Measurements from ENCODE around the gene SMCHD1. TPM values are rescaled to one million over a fixed set of nuclear protein-coding genes. Genes with fewer than 3 reads are reported as not detected.
A peak's percentile ranks its signal among the peaks of the same experiment; 100 is the strongest.
"Not testable (repeated sequence)": the region's sequence is repeated elsewhere in the genome, so short reads cannot be mapped to it uniquely, and the experiment has no call there.

Gene SMCHD1
- polyA plus RNA-seq, 1 donor from 2014 or later, result 54.0 TPM

- H3K27ac Mint-ChIP-seq, result no peak overlapping the region
- H3K4me3 Mint-ChIP-seq, result no peak overlapping the region
- no peaks in the 10 kb centered on the region for H3K27me3 Mint-ChIP-seq
- H3K4me1 Mint-ChIP-seq, result peaks cover 0 to 7% (median 2%) of the 10 kb centered on the region in 3 donors
- no peaks in the 10 kb centered on the region for H3K9me3 Mint-ChIP-seq
- peaks cover 1% of the 10 kb centered on the region for H3K36me3 Mint-ChIP-seq
Observed at GRCh38 chr18:2794159-2794558, 138.6 kb downstream of the SMCHD1 start.

DNA sequence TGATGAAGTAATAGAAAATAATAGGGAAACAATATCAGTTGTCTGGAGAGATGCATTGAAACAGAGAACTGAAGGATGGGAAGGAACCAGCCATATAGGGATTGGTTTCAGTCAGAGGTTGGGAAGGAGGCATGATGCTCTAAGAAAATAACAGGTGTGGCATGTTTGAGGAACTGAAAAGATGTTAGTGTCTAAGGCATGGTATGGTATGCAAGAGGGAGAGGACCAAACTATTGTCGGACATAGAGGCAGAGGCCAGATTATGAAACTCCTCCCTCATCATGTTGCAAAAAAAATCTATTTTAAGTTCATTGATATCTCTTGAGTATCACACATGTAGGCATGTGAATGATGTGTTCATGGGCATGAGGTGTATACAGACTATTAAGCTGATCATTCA is 142.4 kb downstream of the SMCHD1 start:
- no peak overlapping the region for H3K4me3 Mint-ChIP-seq
- H3K27ac Mint-ChIP-seq, result no peak overlapping the region
- H3K9me3 Mint-ChIP-seq, result no peaks in the 10 kb centered on the region
- H3K4me1 Mint-ChIP-seq, result peaks cover 0 to 7% (median 2%) of the 10 kb centered on the region in 3 donors
- H3K36me3 Mint-ChIP-seq, result peaks cover 1% of the 10 kb centered on the region
- H3K27me3 Mint-ChIP-seq, result no peaks in the 10 kb centered on the region

DNA sequence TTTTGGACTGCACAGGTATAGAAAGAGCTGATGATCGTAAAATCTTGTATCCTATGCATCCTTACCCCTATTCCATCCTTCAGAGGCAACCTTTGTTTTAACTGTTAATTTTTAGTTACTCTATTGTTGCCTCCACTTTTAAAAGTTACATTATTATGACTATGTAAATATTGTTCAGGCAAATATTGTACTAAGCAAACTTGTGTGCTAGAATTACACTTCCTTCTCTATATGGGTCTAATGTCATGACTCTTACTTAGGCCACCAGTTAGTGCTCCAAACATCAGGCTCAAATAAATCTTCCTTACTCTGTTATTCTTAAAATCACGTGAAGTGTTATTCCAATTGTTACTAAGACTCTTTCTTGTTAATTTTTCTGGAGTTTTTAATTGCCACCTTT is 143.8 kb downstream of the SMCHD1 start:
- peaks cover 1% of the 10 kb centered on the region for H3K36me3 Mint-ChIP-seq
- peaks cover 0 to 7% (median 2%) of the 10 kb centered on the region in 3 donors for H3K4me1 Mint-ChIP-seq
- H3K9me3 Mint-ChIP-seq, result no peaks in the 10 kb centered on the region
- H3K27me3 Mint-ChIP-seq, result no peaks in the 10 kb centered on the region
- H3K27ac Mint-ChIP-seq, result peak overlapping the region in 1 of 3 donors; percentile 95
- no peak overlapping the region for H3K4me3 Mint-ChIP-seq

DNA sequence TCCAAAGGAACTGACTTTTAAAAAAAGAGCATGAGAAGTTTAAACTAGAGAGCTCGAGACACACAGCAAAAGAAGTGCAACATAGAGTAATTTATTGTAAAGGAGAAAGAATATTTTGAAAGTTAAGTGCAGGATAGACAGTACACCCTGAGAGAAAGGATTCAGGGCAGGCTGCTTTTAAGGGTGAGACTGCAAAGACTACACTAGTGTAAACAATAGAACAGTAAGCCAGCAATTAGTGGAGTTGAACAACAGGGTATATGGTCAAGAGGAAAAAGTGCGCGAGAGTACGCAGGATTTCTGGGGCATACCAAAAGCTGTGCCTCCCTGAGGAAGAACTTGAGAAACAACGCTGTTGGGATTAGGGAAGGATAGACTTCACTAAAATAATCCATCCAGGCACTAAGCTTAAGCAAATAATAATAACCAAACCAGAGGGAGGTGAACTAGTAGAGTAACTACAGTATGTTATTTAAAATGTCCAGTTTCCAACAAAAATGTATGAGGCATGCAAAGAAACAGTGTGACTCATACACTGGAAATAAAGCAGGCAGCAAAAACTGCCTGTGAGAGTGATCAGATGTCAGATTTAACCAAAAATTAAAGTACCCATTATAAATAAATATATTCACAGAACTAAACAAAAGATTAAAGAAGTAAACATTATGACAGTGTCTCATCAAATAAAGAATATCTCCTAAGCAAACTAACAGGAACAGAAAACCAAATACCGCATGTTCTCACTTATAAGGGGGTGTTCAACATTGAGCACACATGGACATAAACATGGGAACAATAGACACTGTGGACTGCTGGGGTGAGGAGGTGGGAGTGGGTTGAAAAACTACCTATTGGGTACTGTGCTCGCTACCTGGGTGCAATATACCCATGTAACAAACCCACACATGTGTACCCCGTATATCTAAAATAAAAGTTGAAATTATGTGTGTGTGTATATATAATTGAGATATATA is 150.7 kb downstream of the SMCHD1 start:
- Mint-ChIP-seq H3K36me3 (peaks cover 5% of the 10 kb centered on the region), H3K4me3 (peak overlapping the region in 1 of 4 donors; percentile 40), H3K27ac (peak overlapping the region in 2 of 3 donors; percentile 3 to 50), H3K9me3 (peaks cover 3 to 14% (median 11%) of the 10 kb centered on the region in 3 donors), H3K4me1 (peaks cover 0 to 5% (median 2%) of the 10 kb centered on the region in 3 donors), H3K27me3 (no peaks in the 10 kb centered on the region)

DNA sequence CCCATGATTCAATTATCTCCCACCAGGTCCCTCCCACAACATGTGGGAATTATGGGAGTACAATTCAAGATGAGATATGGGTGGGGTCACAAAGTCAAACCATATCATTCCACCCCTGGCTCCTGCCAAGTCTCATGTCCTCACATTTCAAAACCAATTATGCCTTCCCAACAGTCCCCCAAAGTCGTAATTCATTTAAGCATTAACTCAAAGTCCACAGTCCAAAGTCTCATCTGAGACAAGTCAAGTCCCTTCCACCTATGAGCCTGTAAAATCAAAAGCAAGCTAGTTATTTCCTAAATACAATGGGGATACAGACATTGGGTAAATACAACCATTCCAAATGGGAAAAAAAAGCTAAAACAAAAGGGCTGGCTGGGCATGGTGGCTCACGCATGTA is 153.1 kb downstream of the SMCHD1 start:
- H3K27me3 Mint-ChIP-seq, H3K4me1 Mint-ChIP-seq, H3K36me3 Mint-ChIP-seq, H3K4me3 Mint-ChIP-seq: not testable (repeated sequence)
- Mint-ChIP-seq H3K27ac (peak overlapping the region in 2 of 3 donors; percentile 22 to 53), H3K9me3 (peaks cover 3 to 27% (median 22%) of the 10 kb centered on the region in 3 donors)

DNA sequence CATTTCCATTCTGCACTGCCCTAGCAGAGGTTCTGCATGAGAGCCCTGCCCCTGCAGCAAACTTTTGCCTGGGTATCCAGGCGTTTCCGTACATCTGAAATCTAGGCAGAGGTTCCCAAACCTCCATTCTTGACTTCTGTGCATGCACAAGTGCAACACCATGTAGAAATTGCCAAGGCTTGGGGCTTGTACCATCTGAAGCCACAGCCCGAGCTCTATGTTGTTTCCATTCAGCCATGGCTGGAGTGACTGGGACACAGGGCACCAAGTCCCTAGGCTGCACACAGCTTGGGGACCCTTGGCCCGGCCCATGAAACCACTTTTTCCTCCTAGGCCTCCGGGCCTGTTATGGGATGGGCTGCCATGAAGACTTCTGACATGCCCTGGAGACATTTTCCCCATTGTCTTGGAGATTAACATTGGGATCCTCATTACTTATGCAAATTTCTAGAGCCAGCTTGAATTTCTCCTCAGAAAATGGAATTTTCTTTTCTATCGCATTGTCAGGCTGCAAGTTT is 154.2 kb downstream of the SMCHD1 start:
- Mint-ChIP-seq H3K9me3 (peaks cover 3 to 32% (median 23%) of the 10 kb centered on the region in 3 donors), H3K4me3 (peak overlapping the region in 1 of 4 donors; percentile 19)
- H3K4me1 Mint-ChIP-seq, H3K27me3 Mint-ChIP-seq, H3K36me3 Mint-ChIP-seq, H3K27ac Mint-ChIP-seq: not testable (repeated sequence)

DNA sequence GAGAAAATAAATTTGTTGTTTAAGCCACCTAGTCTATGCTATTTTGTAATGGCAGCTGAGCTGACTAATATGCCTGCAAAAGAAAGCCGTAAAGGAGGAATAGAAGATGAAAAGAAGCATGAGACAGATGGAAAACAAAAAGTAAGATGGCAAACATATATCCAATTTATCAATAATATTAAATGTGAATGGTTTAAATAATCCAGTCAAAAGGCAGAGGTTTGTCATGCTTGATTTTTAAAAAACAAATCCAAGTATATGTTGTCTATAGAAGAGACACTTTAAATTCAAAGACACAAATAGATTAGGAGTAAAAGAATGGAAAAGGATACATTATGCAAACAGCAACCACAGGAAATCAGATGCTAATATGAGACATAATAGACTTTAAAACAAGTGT is 155.9 kb downstream of the SMCHD1 start:
- Mint-ChIP-seq H3K36me3 (peaks cover 2% of the 10 kb centered on the region), H3K9me3 (peaks cover 5 to 32% (median 26%) of the 10 kb centered on the region in 3 donors), H3K27me3 (no peaks in the 10 kb centered on the region), H3K4me3 (no peak overlapping the region), H3K4me1 (peaks cover 0 to 5% (median 0%) of the 10 kb centered on the region in 3 donors), H3K27ac (peak overlapping the region in 1 of 3 donors; percentile 5)

- peaks cover 5 to 26% (median 22%) of the 10 kb centered on the region in 3 donors for H3K9me3 Mint-ChIP-seq
- H3K27me3 Mint-ChIP-seq, result no peaks in the 10 kb centered on the region
- no peak overlapping the region for H3K27ac Mint-ChIP-seq
- no peaks in the 10 kb centered on the region for H3K4me1 Mint-ChIP-seq
- H3K4me3 Mint-ChIP-seq, result no peak overlapping the region
- H3K36me3 Mint-ChIP-seq, result peaks cover 2% of the 10 kb centered on the region
Observed at GRCh38 chr18:2814928-2815327, 159.4 kb downstream of the SMCHD1 start.

DNA sequence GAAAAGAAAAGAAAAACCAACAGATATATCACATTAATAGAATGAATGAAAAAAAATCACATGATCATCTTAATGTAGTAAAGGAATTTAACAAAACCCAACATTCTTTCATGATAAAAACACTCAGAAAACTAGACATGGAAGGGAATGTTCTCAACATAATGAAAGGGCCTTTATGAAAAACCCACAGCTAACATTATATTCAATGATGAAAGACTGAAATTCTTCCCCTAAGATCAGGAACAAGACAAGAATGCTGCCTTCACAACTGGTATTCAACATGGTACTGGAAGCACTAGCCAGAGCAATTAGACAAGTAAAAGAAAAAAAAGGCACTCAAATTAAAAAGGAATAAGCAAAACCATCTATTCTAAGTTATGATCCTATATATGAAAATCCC is 162.8 kb downstream of the SMCHD1 start:
- no peaks in the 10 kb centered on the region for H3K27me3 Mint-ChIP-seq
- H3K9me3 Mint-ChIP-seq, result peaks cover 2 to 10% (median 4%) of the 10 kb centered on the region in 3 donors
- no peaks in the 10 kb centered on the region for H3K4me1 Mint-ChIP-seq
- no peaks in the 10 kb centered on the region for H3K36me3 Mint-ChIP-seq
- H3K27ac Mint-ChIP-seq, result no peak overlapping the region
- H3K4me3 Mint-ChIP-seq, result no peak overlapping the region

DNA sequence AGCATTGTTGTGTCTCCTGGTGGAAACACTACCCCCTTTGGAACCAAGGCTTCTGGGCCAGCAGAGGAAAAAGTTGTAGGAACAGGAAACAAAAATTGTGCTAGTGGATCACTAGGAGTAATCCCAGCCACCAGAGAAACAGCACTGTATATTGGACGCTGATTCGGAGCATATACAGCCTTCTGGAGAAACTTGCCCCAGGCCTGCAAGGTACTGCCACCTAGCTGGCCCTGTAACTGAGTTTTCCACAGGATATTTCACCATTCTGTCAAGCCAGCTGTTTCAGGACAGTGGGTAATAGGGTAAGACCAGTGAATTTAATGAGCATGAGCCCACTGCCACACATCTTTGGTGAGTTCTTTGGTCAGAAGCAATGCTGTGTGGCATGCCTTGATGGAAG is 166.2 kb downstream of the SMCHD1 start:
- H3K27me3 Mint-ChIP-seq, result no peaks in the 10 kb centered on the region
- H3K27ac Mint-ChIP-seq, result no peak overlapping the region
- peaks cover 0 to 2% (median 2%) of the 10 kb centered on the region in 3 donors for H3K9me3 Mint-ChIP-seq
- no peaks in the 10 kb centered on the region for H3K36me3 Mint-ChIP-seq
- H3K4me1 Mint-ChIP-seq, result no peaks in the 10 kb centered on the region
- no peak overlapping the region for H3K4me3 Mint-ChIP-seq

GRCh38 chr18:2822213-2822921 is 166.8 kb downstream of the SMCHD1 start:
- H3K4me1 Mint-ChIP-seq, result no peaks in the 10 kb centered on the region
- H3K4me3 Mint-ChIP-seq, result no peak overlapping the region
- no peaks in the 10 kb centered on the region for H3K27me3 Mint-ChIP-seq
- H3K36me3 Mint-ChIP-seq, result no peaks in the 10 kb centered on the region
- no peak overlapping the region for H3K27ac Mint-ChIP-seq
- peaks cover 0 to 2% (median 2%) of the 10 kb centered on the region in 3 donors for H3K9me3 Mint-ChIP-seq

- peaks cover 0 to 2% (median 2%) of the 10 kb centered on the region in 3 donors for H3K9me3 Mint-ChIP-seq
- H3K4me3 Mint-ChIP-seq, result no peak overlapping the region
- H3K27ac Mint-ChIP-seq, result no peak overlapping the region
Observed at GRCh38 chr18:2823202-2823601, 167.7 kb downstream of the SMCHD1 start.

DNA sequence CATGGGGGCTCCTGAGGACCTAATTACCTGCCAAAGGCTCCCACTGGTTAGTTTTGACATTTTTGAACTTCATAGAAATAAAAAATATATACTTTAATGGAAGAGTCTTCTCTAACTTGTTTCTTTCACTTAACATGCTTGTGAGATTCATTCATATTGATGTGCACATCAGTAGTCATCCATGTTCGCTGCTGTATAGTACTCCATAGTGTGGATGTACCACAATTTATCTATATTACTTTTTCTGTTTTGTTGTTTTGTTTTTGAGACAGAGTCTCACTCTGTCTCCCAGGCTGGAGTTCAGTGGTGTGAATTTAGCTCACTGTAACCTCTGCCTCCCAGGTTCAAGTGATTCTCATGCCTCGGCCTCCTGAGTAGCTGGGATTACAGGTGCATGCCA is 168.4 kb downstream of the SMCHD1 start:
- no peak overlapping the region for H3K27ac Mint-ChIP-seq

More at GRCh38 chr18:2823202-2823601, 167.7 kb downstream of the SMCHD1 start:
- Mint-ChIP-seq H3K36me3 (no peaks in the 10 kb centered on the region), H3K27me3 (no peaks in the 10 kb centered on the region), H3K4me1 (no peaks in the 10 kb centered on the region)

GRCh38 chr18:2824865-2825264 is 169.3 kb downstream of the SMCHD1 start:
- H3K9me3 Mint-ChIP-seq, result peaks cover 0 to 2% (median 0%) of the 10 kb centered on the region in 3 donors
- no peaks in the 10 kb centered on the region for H3K27me3 Mint-ChIP-seq
- H3K4me3 Mint-ChIP-seq, result no peak overlapping the region
- H3K36me3 Mint-ChIP-seq, result no peaks in the 10 kb centered on the region
- no peaks in the 10 kb centered on the region for H3K4me1 Mint-ChIP-seq
- H3K27ac Mint-ChIP-seq, result no peak overlapping the region

More for the DNA sequence above, 168.4 kb downstream of the SMCHD1 start:
- Mint-ChIP-seq H3K4me1 (no peaks in the 10 kb centered on the region), H3K4me3 (no peak overlapping the region), H3K27me3 (no peaks in the 10 kb centered on the region), H3K36me3 (no peaks in the 10 kb centered on the region), H3K9me3 (peaks cover 0 to 2% (median 0%) of the 10 kb centered on the region in 3 donors)

- Mint-ChIP-seq H3K36me3 (no peaks in the 10 kb centered on the region), H3K27ac (no peak overlapping the region)
Observed at GRCh38 chr18:2825613-2826175, 170.2 kb downstream of the SMCHD1 start.

More at GRCh38 chr18:2825613-2826175, 170.2 kb downstream of the SMCHD1 start:
- Mint-ChIP-seq H3K27me3 (no peaks in the 10 kb centered on the region), H3K9me3 (peaks cover 0 to 2% (median 0%) of the 10 kb centered on the region in 3 donors), H3K4me1 (no peaks in the 10 kb centered on the region), H3K4me3 (no peak overlapping the region)

All from IgD-negative memory B cell (primary cell).